ENCODE results near the gene MAPK1. TPM values are rescaled to one million over a fixed set of nuclear protein-coding genes. Genes with fewer than 3 reads are reported as not detected.
"Not testable (repeated sequence)": the region's sequence is repeated elsewhere in the genome, so short reads cannot be mapped to it uniquely, and the experiment has no call there.

The MAPK1 gene
- total and polyA plus RNA-seq, 7 experiments from 2014 or later, result 58.3 to 120 (median 97.0) TPM

DNA sequence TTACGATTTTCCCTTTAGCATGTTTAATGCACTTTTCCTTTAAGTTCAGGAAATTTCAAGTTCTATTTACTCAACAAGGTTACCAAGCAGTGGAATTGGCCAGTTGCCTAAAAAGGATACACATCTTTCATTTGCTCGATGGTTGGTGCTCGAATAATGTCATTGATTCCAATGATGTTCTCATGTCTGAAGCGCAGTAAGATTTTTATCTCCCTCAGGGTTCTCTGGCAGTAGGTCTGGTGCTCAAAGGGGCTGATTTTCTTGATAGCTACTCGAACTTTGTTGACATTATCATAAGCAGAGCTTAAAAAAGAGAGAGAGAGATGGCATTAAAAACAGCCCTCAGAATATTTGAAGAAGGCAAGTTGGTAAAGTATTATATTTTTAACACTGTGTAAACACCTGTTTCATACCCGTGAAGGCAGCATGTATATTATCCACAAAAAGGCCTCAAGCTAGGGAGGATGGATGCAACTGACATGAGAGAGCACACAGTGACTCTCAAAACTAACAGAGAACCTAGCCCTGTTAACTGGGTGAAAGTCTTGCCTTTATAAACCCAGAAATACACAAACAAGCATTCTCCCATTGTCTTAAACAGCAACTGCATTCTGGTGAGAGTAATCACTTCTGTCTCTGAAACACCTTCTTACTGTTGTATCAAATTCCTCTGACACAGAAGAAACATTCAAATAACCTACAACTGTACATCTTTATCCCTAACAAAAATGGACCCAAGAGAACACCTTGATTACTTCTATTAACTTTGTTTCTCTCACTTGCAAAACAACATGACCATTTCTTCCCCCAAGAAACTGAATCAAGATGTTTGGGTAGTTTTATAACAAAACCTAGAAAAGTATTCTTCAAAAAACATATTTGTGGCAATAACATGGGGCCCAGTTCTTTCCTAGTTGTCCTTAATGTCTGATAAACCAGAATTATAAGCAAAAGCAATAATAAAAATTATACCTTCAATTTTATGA is 59.6 kb downstream of the MAPK1 start:
- Histone ChIP-seq H3K27ac (ENCODE audit: low read depth, low read length) (no peak overlapping the region), H3K36me3 (ENCODE audit: control insufficient read depth in 2 of 3, insufficient read depth in 3 of 3, low read length in 3 of 3) (peaks cover 4 to 48% (median 12%) of the 10 kb centered on the region in 3 experiments), H3K4me3 (ENCODE audit: low read length) (no peak overlapping the region), H3K9me3 (ENCODE audit: control insufficient read depth in 2 of 3, low read length in 3 of 3) (no peaks in the 10 kb centered on the region), H3K27me3 (ENCODE audit: control insufficient read depth in 2 of 2, insufficient read depth in 2 of 2, low read length in 2 of 2) (no peaks in the 10 kb centered on the region), H3K4me1 (ENCODE audit: control insufficient read depth in 2 of 2, insufficient read depth in 2 of 2, low read length in 2 of 2) (no peaks in the 10 kb centered on the region)
- peaks cover 6 to 43% (median 26%) of the 10 kb centered on the region in 5 donors for H3K36me3 Mint-ChIP-seq
- ATAC-seq (no peak), DNase-seq (no peak)
- peaks cover 6 to 30% (median 15%) of the 10 kb centered on the region in 7 donors for H3K4me1 Mint-ChIP-seq
- H3K27ac Mint-ChIP-seq, result peak overlapping the region in 7 of 9 donors; percentile 8 to 71 (median 35)
- intact Hi-C loops (cut with micrococcal nuclease), result no loop called here
- H3K27me3 Mint-ChIP-seq, result no peaks in the 10 kb centered on the region
- ChIA-PET CTCF (no interaction called here), POLR2A (no interaction called here)
- H3K4me3 Mint-ChIP-seq, result no peak overlapping the region
- peaks cover 0 to 3% (median 0%) of the 10 kb centered on the region in 11 donors for H3K9me3 Mint-ChIP-seq

DNA sequence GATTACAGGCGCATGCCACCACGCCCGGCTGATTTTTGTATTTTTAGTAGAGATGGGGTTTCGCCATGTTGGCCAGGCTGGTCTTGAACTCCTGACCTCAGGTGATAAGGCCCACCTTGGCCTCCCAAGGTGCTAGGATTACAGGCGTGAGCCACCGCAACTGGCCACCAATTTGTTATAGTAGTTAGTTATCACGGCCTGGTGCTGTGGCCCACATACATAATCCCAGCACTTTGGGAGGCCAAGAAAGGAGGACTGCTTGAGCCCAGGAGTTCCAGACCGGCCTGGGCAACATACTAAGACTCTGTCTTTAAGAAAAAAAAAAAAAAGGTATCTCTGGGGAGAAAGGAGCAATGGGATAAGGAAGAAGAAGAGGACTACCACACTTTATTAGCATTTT is 62.1 kb downstream of the MAPK1 start:
- H3K4me1 ChIP-seq (ENCODE audit: control insufficient read depth in 2 of 2, insufficient read depth in 2 of 2, low read length in 2 of 2); H3K4me3 ChIP-seq (ENCODE audit: low read length); H3K4me3 Mint-ChIP-seq; CTCF ChIA-PET; DNase-seq; H3K27me3 ChIP-seq (ENCODE audit: control insufficient read depth in 2 of 2, insufficient read depth in 2 of 2, low read length in 2 of 2); H3K27ac Mint-ChIP-seq; ATAC-seq; H3K9me3 ChIP-seq (ENCODE audit: control insufficient read depth in 2 of 3, low read length in 3 of 3); intact Hi-C loops (cut with micrococcal nuclease); H3K27me3 Mint-ChIP-seq; H3K9me3 Mint-ChIP-seq; POLR2A ChIA-PET; H3K27ac ChIP-seq (ENCODE audit: low read depth, low read length): not testable (repeated sequence)
- peaks cover 5 to 21% (median 15%) of the 10 kb centered on the region in 7 donors for H3K4me1 Mint-ChIP-seq
- H3K36me3 ChIP-seq (ENCODE audit: control insufficient read depth in 2 of 3, insufficient read depth in 3 of 3, low read length in 3 of 3), result peaks cover 14 to 68% (median 19%) of the 10 kb centered on the region in 3 experiments
- H3K36me3 Mint-ChIP-seq, result peaks cover 14 to 61% (median 38%) of the 10 kb centered on the region in 5 donors

DNA sequence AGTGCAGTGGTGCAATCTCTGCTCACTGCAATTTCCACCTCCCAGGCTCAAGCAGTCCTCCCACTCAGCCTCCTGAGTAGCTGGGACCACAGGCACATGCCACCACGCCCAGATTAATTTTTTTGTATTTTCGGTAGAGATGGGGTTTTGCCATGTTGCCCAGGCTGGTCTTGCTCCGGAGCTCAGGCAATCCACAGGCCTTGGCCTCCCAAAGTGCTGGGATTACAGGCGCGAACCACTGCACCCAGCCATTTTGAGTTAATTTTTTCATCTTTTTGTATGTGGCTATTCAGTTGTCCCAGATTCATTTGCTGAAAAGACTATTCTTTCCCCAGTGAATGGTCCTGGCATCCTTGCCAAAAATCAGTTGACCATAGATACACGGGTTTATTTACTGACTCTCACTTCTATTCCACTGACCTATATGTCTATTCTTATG is 63.6 kb downstream of the MAPK1 start:
- CTCF ChIA-PET, result no interaction called here
- Mint-ChIP-seq H3K4me1 (peaks cover 0 to 15% (median 10%) of the 10 kb centered on the region in 7 donors), H3K9me3 (peaks cover 0 to 2% (median 0%) of the 10 kb centered on the region in 11 donors), H3K36me3 (peaks cover 14 to 66% (median 39%) of the 10 kb centered on the region in 5 donors), H3K27me3 (no peaks in the 10 kb centered on the region), H3K4me3 (no peak overlapping the region), H3K27ac (no peak overlapping the region)
- H3K9me3 ChIP-seq (ENCODE audit: control insufficient read depth in 2 of 3, low read length in 3 of 3), result no peaks in the 10 kb centered on the region
- POLR2A ChIA-PET, result no interaction called here
- intact Hi-C loops (cut with micrococcal nuclease), result no loop called here
- no peaks in the 10 kb centered on the region for H3K27me3 ChIP-seq (ENCODE audit: control insufficient read depth in 2 of 2, insufficient read depth in 2 of 2, low read length in 2 of 2)
- H3K4me3 ChIP-seq (ENCODE audit: low read length), result no peak overlapping the region
- H3K4me1 ChIP-seq (ENCODE audit: control insufficient read depth in 2 of 2, insufficient read depth in 2 of 2, low read length in 2 of 2), result no peaks in the 10 kb centered on the region
- DNase-seq (no peak), ATAC-seq (no peak)
- no peak overlapping the region for H3K27ac ChIP-seq (ENCODE audit: low read depth, low read length)
- H3K36me3 ChIP-seq (ENCODE audit: control insufficient read depth in 2 of 3, insufficient read depth in 3 of 3, low read length in 3 of 3), result peaks cover 15 to 78% (median 24%) of the 10 kb centered on the region in 3 experiments

- Mint-ChIP-seq H3K36me3 (peaks cover 14 to 72% (median 39%) of the 10 kb centered on the region in 5 donors), H3K9me3 (peaks cover 0 to 2% (median 0%) of the 10 kb centered on the region in 11 donors), H3K27me3 (no peaks in the 10 kb centered on the region), H3K4me1 (peaks cover 0 to 8% (median 4%) of the 10 kb centered on the region in 7 donors), H3K27ac (peak overlapping the region in 1 of 9 donors; percentile 3), H3K4me3 (no peak overlapping the region)
- ChIA-PET POLR2A (no interaction called here), CTCF (no interaction called here)
- Histone ChIP-seq H3K4me1 (ENCODE audit: control insufficient read depth in 2 of 2, insufficient read depth in 2 of 2, low read length in 2 of 2) (no peaks in the 10 kb centered on the region), H3K27me3 (ENCODE audit: control insufficient read depth in 2 of 2, insufficient read depth in 2 of 2, low read length in 2 of 2) (no peaks in the 10 kb centered on the region), H3K4me3 (ENCODE audit: low read length) (no peak overlapping the region), H3K9me3 (ENCODE audit: control insufficient read depth in 2 of 3, low read length in 3 of 3) (no peaks in the 10 kb centered on the region), H3K36me3 (ENCODE audit: control insufficient read depth in 2 of 3, insufficient read depth in 3 of 3, low read length in 3 of 3) (peaks cover 15 to 86% (median 24%) of the 10 kb centered on the region in 3 experiments), H3K27ac (ENCODE audit: low read depth, low read length) (no peak overlapping the region)
- intact Hi-C loops (cut with micrococcal nuclease), result no loop called here
- ATAC-seq (no peak), DNase-seq (no peak)
These were observed 64.8 kb downstream of the MAPK1 start for GRCh38 chr22:21802673-21803072.

- Histone ChIP-seq H3K27me3 (ENCODE audit: control insufficient read depth in 2 of 2, insufficient read depth in 2 of 2, low read length in 2 of 2) (no peaks in the 10 kb centered on the region), H3K4me1 (ENCODE audit: control insufficient read depth in 2 of 2, insufficient read depth in 2 of 2, low read length in 2 of 2) (no peaks in the 10 kb centered on the region), H3K27ac (ENCODE audit: low read depth, low read length) (no peak overlapping the region), H3K36me3 (ENCODE audit: control insufficient read depth in 2 of 3, insufficient read depth in 3 of 3, low read length in 3 of 3) (peaks cover 14 to 81% (median 24%) of the 10 kb centered on the region in 3 experiments), H3K9me3 (ENCODE audit: control insufficient read depth in 2 of 3, low read length in 3 of 3) (no peaks in the 10 kb centered on the region), H3K4me3 (ENCODE audit: low read length) (no peak overlapping the region)
- DNase-seq (no peak), ATAC-seq (no peak)
- Mint-ChIP-seq H3K27ac (peak overlapping the region in 2 of 9 donors; percentile 3 to 33), H3K36me3 (peaks cover 14 to 69% (median 39%) of the 10 kb centered on the region in 5 donors), H3K4me1 (peaks cover 0 to 4% (median 0%) of the 10 kb centered on the region in 7 donors), H3K4me3 (no peak overlapping the region), H3K27me3 (no peaks in the 10 kb centered on the region), H3K9me3 (peaks cover 0 to 2% (median 0%) of the 10 kb centered on the region in 11 donors)
- POLR2A ChIA-PET, result interaction anchor here (0.6 kb wide), 1 partner anchor 21 kb away, joined by 3 read pairs; no protein-coding TSS in a partner anchor
- CTCF ChIA-PET, result no interaction called here
- intact Hi-C loops (cut with micrococcal nuclease), result no loop called here
These were observed 65.4 kb downstream of the MAPK1 start for GRCh38 chr22:21802056-21802455.

- ATAC-seq; H3K27ac ChIP-seq (ENCODE audit: low read depth, low read length); intact Hi-C loops (cut with micrococcal nuclease); H3K9me3 ChIP-seq (ENCODE audit: control insufficient read depth in 2 of 3, low read length in 3 of 3); H3K9me3 Mint-ChIP-seq; H3K4me1 ChIP-seq (ENCODE audit: control insufficient read depth in 2 of 2, insufficient read depth in 2 of 2, low read length in 2 of 2); H3K4me3 ChIP-seq (ENCODE audit: low read length); H3K27me3 Mint-ChIP-seq; H3K4me3 Mint-ChIP-seq; CTCF ChIA-PET; H3K27me3 ChIP-seq (ENCODE audit: control insufficient read depth in 2 of 2, insufficient read depth in 2 of 2, low read length in 2 of 2); H3K4me1 Mint-ChIP-seq; DNase-seq: not testable (repeated sequence)
- Mint-ChIP-seq H3K27ac (peak overlapping the region in 1 of 9 donors; percentile 26), H3K36me3 (peaks cover 11 to 65% (median 40%) of the 10 kb centered on the region in 5 donors)
- POLR2A ChIA-PET, result interaction anchor here (0.6 kb wide), 1 partner anchor 22 kb away, joined by 3 read pairs; no protein-coding TSS in a partner anchor
- peaks cover 11 to 76% (median 29%) of the 10 kb centered on the region in 3 experiments for H3K36me3 ChIP-seq (ENCODE audit: control insufficient read depth in 2 of 3, insufficient read depth in 3 of 3, low read length in 3 of 3)
These were observed 66.2 kb downstream of the MAPK1 start for GRCh38 chr22:21801304-21801644.

Measured in naive thymus-derived CD4-positive, alpha-beta T cell (primary cell).